HEK293 (cell line): ENCODE results near the gene NDE1.

Source experiments
- CTCF ChIA-PET: fragments of 350-600 bp; formaldehyde crosslinking; extraction: SDS; loops from one replicate; lab custom pipeline; 2021; ENCODE audit warnings: antibody characterized with exemption; lab: Yijun Ruan, JAX
- POLR2A ChIA-PET: fragments of 300-600 bp; formaldehyde crosslinking; extraction: SDS; loops from one replicate; lab custom pipeline; 2020; ENCODE audit warnings: antibody characterized with exemption, inconsistent platforms; lab: Yijun Ruan, JAX
- H3K27ac ChIP-seq: fragments of 200-500 bp; sonication (Bioruptor generic); 2 replicates; pipeline ENCODE4 v1.5.1; 2014; ENCODE audit warnings: low read depth, low read length, control low read depth, inconsistent platforms; ENCODE audit errors: extremely low read depth
- H3K36me3 ChIP-seq, 2 experiments: fragments of 200-500 bp in 1 of 2; sonication (Bioruptor generic) in 1 of 2; 1 replicate in 1 of 2; 2 replicates in 1 of 2; pipeline ENCODE4 v1.5.1; 2014 to 2017; ENCODE audit warnings: inconsistent platforms in 2 of 2, low read length in 2 of 2; ENCODE audit not compliant: control insufficient read depth in 2 of 2, insufficient read depth in 1 of 2
- H3K4me1 ChIP-seq: fragments of 200-500 bp; sonication (Bioruptor generic); 2 replicates; pipeline ENCODE4 v1.5.1; 2014; ENCODE audit warnings: mild to moderate bottlenecking, low read length, inconsistent platforms; ENCODE audit not compliant: control insufficient read depth, insufficient read depth
- H3K4me3 ChIP-seq: 2 replicates; pipeline ENCODE4 v1.5.1; 2011; ENCODE audit warnings: low read depth, mild to moderate bottlenecking, control low read depth, low read length, moderate library complexity
- H3K9me3 ChIP-seq: fragments of 200-500 bp; sonication (Bioruptor generic); 2 replicates; pipeline ENCODE4 v1.5.1; 2014; ENCODE audit warnings: low read depth, low read length, inconsistent platforms; ENCODE audit not compliant: control insufficient read depth, insufficient read depth
- BCL11B ChIP-seq: fragments of 450-650 bp; formaldehyde crosslinking; IDR thresholded peaks from 2 replicates; pipeline ENCODE4 v1.5.1; 2016; ENCODE audit warnings: low read depth, missing biosample characterization, missing genetic modification characterization
- EGR2 ChIP-seq: fragments of 450-650 bp; formaldehyde crosslinking; IDR thresholded peaks from 2 replicates; pipeline ENCODE4 v1.5.1; 2016; ENCODE audit warnings: low read depth, missing biosample characterization, missing genetic modification characterization
- PBX3 ChIP-seq: sonication (generic); formaldehyde crosslinking; IDR thresholded peaks from 2 replicates; pipeline ENCODE4 v1.8.1; 2022; ENCODE audit warnings: mild to moderate bottlenecking, moderate library complexity, missing genetic modification reagents
- YY1 ChIP-seq: fragments of 450-650 bp; formaldehyde crosslinking; IDR thresholded peaks from 2 replicates; pipeline ENCODE4 v1.5.1; 2018; ENCODE audit warnings: missing biosample characterization, missing genetic modification characterization
- ZNF140 ChIP-seq: fragments of 450-650 bp; formaldehyde crosslinking; IDR thresholded peaks from 2 replicates; pipeline ENCODE4 v1.5.1; 2016; ENCODE audit warnings: missing biosample characterization, missing genetic modification characterization
- ZNF239 ChIP-seq: fragments of 450-650 bp; formaldehyde crosslinking; IDR thresholded peaks from 2 replicates; pipeline ENCODE4 v1.5.1; 2016; ENCODE audit warnings: missing biosample characterization, missing genetic modification characterization
- ZNF266 ChIP-seq: fragments of 450-650 bp; formaldehyde crosslinking; IDR thresholded peaks from 2 replicates; pipeline ENCODE4 v1.5.1; 2016; ENCODE audit warnings: missing biosample characterization, missing genetic modification characterization, low read depth
- ZNF311 ChIP-seq: fragments of 450-650 bp; formaldehyde crosslinking; IDR thresholded peaks from 2 replicates; pipeline ENCODE4 v1.5.1; 2017; ENCODE audit warnings: missing biosample characterization, missing genetic modification characterization, borderline replicate concordance
- ZNF341 ChIP-seq: fragments of 450-650 bp; formaldehyde crosslinking; IDR thresholded peaks from 2 replicates; pipeline ENCODE4; 2016; ENCODE audit warnings: low read depth, missing biosample characterization, missing genetic modification characterization
- ZNF423 ChIP-seq: fragments of 450-650 bp; formaldehyde crosslinking; IDR thresholded peaks from 2 replicates; pipeline ENCODE4 v1.5.1; 2016; ENCODE audit warnings: missing biosample characterization, missing genetic modification characterization
- ZNF521 ChIP-seq: fragments of 450-650 bp; formaldehyde crosslinking; IDR thresholded peaks from 2 replicates; pipeline ENCODE4 v1.5.1; 2017; ENCODE audit warnings: missing biosample characterization, mild to moderate bottlenecking, missing genetic modification characterization
- ZNF549 ChIP-seq: fragments of 450-650 bp; IDR thresholded peaks from 2 replicates; pipeline ENCODE4 v1.5.1; 2018; ENCODE audit warnings: missing biosample characterization, missing genetic modification characterization, mild to moderate bottlenecking, inconsistent platforms, moderate library complexity
- ZSCAN4 ChIP-seq: fragments of 450-650 bp; formaldehyde crosslinking; IDR thresholded peaks from 2 replicates; pipeline ENCODE4 v1.5.1; 2017; ENCODE audit warnings: missing biosample characterization, missing genetic modification characterization
- TF ChIP-seq, protein P1 (sequence below): fragments of 450-650 bp; formaldehyde crosslinking; conservative IDR thresholded peaks from 2 replicates; pipeline ENCODE4 v1.5.1; 2016; ENCODE audit warnings: low read depth, missing biosample characterization, missing genetic modification characterization
- TF ChIP-seq, protein P2 (sequence below): fragments of 450-650 bp; formaldehyde crosslinking; IDR thresholded peaks from 2 replicates; pipeline ENCODE4 v1.5.1; 2017; ENCODE audit warnings: missing biosample characterization, missing genetic modification characterization

Gene NDE1

DNA sequence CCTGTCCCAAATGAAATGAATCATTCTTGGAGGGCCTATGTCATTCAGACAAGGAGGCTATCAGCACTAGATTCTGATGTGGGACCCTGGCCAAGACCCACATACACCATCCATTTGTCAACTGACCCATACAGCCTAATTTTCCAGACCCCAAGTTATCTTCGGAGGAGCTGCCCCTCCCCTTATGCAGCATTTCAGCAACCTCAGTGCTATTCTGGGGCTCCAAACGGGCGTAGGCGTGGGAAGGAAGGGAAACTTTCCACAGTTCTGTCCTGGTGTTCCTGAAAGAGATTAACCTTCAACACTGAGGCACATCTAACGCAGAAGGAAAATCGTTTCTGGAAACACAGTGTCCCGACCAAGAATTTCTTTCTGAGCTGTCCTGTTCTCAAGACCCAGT, 120.1 kb downstream of the NDE1 start (continued):
- TF ChIP-seq PBX3 (CRISPR knock-in tag): no peak
- no peak for TF ChIP-seq ZNF311 (tag by site-specific recombination)
- TF ChIP-seq, protein P1, sequence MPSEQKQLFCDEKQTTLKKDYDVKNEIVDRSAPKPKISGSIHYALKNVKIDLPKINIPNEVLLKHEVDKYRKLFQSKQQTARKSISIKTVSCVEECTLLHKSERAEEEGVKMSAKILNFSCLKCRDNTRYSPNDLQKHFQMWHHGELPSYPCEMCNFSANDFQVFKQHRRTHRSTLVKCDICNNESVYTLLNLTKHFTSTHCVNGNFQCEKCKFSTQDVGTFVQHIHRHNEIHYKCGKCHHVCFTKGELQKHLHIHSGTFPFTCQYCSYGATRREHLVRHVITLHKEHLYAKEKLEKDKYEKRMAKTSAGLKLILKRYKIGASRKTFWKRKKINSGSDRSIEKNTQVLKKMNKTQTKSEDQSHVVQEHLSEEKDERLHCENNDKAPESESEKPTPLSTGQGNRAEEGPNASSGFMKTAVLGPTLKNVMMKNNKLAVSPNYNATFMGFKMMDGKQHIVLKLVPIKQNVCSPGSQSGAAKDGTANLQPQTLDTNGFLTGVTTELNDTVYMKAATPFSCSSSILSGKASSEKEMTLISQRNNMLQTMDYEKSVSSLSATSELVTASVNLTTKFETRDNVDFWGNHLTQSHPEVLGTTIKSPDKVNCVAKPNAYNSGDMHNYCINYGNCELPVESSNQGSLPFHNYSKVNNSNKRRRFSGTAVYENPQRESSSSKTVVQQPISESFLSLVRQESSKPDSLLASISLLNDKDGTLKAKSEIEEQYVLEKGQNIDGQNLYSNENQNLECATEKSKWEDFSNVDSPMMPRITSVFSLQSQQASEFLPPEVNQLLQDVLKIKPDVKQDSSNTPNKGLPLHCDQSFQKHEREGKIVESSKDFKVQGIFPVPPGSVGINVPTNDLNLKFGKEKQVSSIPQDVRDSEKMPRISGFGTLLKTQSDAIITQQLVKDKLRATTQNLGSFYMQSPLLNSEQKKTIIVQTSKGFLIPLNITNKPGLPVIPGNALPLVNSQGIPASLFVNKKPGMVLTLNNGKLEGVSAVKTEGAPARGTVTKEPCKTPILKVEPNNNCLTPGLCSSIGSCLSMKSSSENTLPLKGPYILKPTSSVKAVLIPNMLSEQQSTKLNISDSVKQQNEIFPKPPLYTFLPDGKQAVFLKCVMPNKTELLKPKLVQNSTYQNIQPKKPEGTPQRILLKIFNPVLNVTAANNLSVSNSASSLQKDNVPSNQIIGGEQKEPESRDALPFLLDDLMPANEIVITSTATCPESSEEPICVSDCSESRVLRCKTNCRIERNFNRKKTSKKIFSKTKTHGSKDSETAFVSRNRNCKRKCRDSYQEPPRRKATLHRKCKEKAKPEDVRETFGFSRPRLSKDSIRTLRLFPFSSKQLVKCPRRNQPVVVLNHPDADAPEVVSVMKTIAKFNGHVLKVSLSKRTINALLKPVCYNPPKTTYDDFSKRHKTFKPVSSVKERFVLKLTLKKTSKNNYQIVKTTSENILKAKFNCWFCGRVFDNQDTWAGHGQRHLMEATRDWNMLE (tag by site-specific recombination): no peak
- no peak for TF ChIP-seq EGR2 (tag by site-specific recombination)

- Histone ChIP-seq H3K36me3 (no peaks in the 10 kb centered on the region), H3K9me3 (no peaks in the 10 kb centered on the region), H3K4me3 (no peak overlapping the region), H3K4me1 (no peaks in the 10 kb centered on the region), H3K27ac (no peak overlapping the region)
- CTCF ChIA-PET: interaction anchor here (0.8 to 1.4 kb wide), 3 partner anchors 51 to 421 kb away, joined by 3 to 5 read pairs (median 4); no protein-coding TSS in a partner anchor
- TF ChIP-seq ZNF549 (tag by site-specific recombination) (no peak), ZNF266 (tag by site-specific recombination) (no peak)
- POLR2A ChIA-PET: no interaction called here
These were observed 120.5 kb downstream of the NDE1 start for GRCh38 chr16:15770512-15770911.

DNA sequence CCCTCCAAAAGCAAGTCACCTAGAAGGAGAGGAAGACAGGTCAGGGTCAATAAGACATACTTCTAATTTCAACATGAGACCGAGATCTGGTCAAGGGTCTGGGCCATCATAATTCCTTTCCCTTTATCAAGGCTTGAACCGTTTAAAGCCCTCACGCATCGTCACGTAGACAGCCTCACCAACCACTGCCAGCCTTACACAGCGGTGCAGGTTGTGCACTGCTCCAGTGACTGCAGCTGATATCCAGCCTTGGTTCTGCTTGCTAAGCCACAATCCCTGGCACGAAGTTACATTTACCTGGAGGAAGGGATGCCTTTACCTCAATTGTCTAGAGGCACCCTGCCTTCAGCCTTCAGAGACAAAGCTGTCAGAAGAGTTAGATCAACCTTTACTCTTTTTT, 121.6 kb downstream of the NDE1 start:
- Histone ChIP-seq H3K9me3 (no peaks in the 10 kb centered on the region), H3K36me3 (no peaks in the 10 kb centered on the region), H3K4me1 (no peaks in the 10 kb centered on the region), H3K27ac (no peak overlapping the region), H3K4me3 (no peak overlapping the region)
- no peak for TF ChIP-seq ZNF239 (tag by site-specific recombination)
- no peak for TF ChIP-seq ZNF341 (tag by site-specific recombination)
- no peak for TF ChIP-seq ZNF423 (tag by site-specific recombination)
- no peak for TF ChIP-seq ZNF521 (tag by site-specific recombination)
- TF ChIP-seq YY1 (tag by site-specific recombination): no peak
- no peak for TF ChIP-seq EGR2 (tag by site-specific recombination)
- TF ChIP-seq ZNF140 (tag by site-specific recombination): no peak
- TF ChIP-seq, protein P2, sequence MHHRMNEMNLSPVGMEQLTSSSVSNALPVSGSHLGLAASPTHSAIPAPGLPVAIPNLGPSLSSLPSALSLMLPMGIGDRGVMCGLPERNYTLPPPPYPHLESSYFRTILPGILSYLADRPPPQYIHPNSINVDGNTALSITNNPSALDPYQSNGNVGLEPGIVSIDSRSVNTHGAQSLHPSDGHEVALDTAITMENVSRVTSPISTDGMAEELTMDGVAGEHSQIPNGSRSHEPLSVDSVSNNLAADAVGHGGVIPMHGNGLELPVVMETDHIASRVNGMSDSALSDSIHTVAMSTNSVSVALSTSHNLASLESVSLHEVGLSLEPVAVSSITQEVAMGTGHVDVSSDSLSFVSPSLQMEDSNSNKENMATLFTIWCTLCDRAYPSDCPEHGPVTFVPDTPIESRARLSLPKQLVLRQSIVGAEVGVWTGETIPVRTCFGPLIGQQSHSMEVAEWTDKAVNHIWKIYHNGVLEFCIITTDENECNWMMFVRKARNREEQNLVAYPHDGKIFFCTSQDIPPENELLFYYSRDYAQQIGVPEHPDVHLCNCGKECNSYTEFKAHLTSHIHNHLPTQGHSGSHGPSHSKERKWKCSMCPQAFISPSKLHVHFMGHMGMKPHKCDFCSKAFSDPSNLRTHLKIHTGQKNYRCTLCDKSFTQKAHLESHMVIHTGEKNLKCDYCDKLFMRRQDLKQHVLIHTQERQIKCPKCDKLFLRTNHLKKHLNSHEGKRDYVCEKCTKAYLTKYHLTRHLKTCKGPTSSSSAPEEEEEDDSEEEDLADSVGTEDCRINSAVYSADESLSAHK (tag by site-specific recombination): no peak
- TF ChIP-seq ZSCAN4 (tag by site-specific recombination): no peak
- no peak for TF ChIP-seq BCL11B (tag by site-specific recombination)
- ChIA-PET CTCF (interaction anchor here (0.5 to 2.2 kb wide), 2 partner anchors 14 to 68 kb away, joined by 3 to 5 read pairs; no protein-coding TSS in a partner anchor), POLR2A (no interaction called here)
